Fibroblast of skin of scalp (primary cell): ENCODE measurements around the gene TMEM178B.
"Not testable (repeated sequence)": the region's sequence is repeated elsewhere in the genome, so short reads cannot be mapped to it uniquely, and the experiment has no call there.

ENCODE experiments used
- DNase-seq: peaks from one replicate; pipeline ENCODE4 v3.0.0-alpha.2; 2013

Gene TMEM178B

DNA sequence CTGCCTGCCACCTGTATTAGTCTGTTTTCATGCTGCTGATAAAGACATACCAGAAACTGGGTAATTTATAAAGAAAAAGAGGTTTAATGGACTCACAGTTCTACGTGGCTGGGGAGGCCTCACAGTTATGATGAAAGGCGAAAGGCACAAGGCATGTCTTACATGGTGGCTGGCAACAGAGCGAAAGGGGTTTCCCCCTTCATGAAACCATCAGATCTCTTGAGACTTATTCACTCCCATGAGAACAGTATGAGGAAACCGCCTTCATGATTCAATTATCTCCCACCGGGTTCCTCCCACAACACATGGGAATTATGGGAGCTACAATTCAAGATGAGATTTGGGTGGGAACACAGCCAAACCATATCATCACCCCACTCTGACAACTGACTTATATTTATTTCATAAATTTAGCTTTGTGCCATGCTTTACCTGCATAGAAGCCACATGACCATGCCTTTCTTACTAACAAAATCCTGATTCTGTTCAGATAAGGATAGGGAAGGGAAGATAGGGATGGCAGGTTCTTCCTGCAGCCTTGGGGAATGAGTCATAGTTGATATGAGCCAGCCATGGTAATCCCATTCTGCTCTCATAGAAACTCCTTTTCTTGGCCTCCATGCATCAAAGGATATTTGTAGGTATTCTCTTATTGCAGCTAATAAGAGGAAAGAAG, 286.0 kb downstream of the TMEM178B start:
- DNase-seq: no peak

DNA sequence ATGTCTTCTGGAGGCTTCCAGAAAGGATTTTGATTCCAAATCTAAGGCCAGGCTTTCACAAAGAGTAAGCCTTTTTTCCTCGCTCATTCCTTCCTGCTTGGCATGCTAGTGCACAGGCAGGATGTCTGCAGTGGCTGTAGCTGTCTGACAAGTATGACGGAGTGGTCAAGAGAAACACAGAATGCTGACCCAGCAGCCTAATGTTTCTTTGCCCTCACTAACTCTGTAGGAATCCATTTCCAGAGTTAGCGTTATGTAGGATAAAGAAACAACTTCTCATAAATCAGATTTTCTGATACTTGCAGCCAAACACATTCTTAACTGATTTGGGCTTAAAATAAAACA, 286.5 kb downstream of the TMEM178B start:
- no peak for DNase-seq

DNA sequence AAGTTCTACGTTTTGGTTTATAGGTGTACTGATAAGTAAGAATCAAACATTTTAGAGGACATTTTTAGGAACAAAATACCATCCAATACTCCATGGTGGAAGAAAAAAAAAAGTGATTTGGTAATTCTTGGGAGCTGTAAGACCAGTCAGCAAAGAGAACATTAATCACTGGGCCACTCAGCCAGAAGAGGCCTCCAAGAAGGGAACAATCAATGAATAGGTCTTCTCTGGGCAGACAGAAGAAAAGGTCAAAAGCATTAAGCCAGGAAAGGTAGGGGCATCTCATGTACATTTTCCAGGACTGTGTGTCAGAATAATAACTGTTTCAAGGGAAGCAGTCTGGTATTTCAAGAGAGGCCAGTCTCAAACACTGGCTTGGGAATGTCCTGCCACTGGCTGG, 286.9 kb downstream of the TMEM178B start:
- no peak for DNase-seq

GRCh38 chr7:141361479-141361878, 287.6 kb downstream of the TMEM178B start:
- no peak for DNase-seq

- no peak for DNase-seq
Observed at GRCh38 chr7:141361960-141362359, 288.1 kb downstream of the TMEM178B start.

- DNase-seq: peak; percentile 68
Observed at GRCh38 chr7:141362580-141363435, 288.9 kb downstream of the TMEM178B start.

DNA sequence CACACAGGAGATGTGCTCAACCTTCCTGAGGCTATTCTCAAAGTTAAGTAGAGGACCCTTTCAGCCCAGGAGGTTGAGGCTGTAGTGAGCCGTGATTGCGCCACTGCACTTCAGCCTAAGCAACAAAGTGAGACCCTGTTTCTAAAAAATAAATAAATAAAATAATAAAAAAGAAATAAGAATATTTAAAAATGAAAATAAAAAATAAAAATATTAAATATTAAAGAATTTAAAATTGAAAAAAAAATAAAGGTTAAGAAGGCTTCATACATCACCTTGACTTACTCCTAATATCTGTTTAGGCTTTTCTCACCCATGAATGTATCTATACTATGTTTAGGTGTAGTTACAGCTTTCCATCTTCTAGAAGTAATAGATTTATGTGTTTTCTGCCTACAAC, 289.9 kb downstream of the TMEM178B start:
- DNase-seq: no peak

DNA sequence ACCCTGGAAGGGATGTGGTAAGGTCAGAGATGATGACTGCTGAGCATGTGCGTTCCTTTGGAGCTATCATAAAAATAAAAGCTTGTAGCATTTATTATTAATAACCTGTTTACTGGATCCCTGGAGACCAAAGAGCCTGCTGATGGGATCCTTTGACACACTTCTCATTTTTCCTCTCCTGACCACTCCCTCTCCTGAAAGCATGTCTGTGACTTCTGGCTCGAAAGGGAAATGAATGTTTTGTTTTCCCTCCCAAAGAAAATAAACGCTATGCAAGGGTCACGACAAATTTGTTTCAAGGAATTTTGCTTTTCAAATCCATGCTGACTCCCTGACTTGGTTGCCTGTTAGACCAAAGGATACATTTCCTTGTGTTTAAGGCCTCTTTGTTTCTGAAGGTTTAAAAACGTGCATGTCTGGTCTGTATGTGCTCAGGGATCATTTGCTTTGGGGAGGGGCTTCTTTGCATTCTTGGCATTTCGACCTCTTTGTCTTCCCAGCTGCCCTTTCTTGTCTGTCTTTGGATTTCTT, 292.3 kb downstream of the TMEM178B start:
- DNase-seq: no peak

GRCh38 chr7:141369422-141369821, 295.6 kb downstream of the TMEM178B start:
- no peak for DNase-seq

DNA sequence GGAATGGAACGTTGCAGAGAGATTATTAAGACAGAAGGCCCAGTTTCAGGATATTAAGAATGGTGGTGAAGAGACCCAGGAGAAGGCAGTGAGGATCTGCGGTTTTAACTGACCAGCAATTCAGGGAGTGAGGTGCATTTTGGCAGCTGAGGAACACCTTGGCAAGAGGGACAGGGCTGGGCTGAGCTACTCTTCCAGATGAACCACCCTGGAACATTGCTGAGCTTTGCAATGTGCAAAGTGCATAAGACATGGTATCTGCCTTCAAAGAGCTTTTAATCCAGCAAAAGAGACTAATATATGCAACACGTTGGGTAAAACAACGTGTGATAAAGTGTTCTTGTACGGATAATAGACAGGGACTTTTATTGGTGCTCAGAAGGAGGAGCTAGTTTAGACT, 296.3 kb downstream of the TMEM178B start:
- DNase-seq: no peak

DNA sequence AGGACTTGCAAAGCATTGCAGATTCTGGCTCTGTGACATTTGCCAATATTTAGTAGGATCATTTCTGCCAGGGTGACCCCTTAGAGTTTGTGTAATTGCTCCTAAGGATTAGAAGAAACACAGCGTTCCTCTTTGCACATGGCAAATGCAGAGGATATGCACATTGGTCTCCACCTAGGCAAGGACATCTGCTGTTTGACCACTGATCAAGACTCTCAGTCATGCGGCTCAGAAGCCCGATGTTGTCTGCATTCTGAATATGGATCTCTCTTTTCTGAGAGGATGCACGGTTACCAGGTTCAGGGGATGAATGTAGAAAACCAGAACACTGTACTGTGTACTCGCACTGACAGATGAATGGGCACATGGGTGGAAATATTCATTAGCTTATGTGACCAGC, 296.8 kb downstream of the TMEM178B start:
- DNase-seq: no peak

DNA sequence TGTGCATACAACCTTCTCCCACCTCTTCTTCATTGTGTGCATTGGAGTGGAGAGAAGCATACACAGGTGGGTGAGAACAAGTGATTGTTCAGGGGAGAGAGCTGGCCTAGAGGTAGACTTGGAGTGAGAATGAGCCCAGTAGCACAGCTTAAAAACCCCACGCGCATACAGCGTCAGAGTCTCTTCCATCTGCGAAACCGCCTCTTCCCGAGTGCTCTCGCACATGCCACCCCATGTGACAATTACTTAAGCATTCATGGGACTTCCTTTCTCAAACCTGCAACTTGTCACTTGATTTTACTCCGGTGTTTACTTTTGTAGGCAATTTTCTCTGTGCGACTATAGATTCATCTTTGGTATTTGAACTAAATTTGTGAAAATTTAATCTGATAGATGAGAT, 300.6 kb downstream of the TMEM178B start:
- DNase-seq: no peak

DNA sequence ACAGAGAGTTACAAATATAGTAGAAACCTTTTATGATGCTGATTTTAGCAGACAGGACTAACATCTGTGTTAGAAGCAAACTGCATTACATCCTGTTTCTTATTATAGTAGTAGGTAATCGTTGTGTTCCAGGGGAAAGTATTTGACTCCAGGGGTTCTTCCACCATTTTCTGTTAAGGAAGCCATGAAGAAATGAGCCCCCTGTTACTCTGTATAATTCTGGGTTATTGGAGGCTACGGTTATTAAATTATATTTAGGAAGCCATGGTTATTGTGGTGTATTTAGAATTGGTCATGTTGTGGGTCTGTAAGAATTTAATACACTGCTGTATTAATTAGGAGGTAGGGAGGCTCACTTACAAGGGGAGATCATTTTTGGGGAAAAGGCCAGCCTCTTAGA, 301.6 kb downstream of the TMEM178B start:
- DNase-seq: no peak

- DNase-seq: no peak
Observed at GRCh38 chr7:141377906-141378305, 304.0 kb downstream of the TMEM178B start.

DNA sequence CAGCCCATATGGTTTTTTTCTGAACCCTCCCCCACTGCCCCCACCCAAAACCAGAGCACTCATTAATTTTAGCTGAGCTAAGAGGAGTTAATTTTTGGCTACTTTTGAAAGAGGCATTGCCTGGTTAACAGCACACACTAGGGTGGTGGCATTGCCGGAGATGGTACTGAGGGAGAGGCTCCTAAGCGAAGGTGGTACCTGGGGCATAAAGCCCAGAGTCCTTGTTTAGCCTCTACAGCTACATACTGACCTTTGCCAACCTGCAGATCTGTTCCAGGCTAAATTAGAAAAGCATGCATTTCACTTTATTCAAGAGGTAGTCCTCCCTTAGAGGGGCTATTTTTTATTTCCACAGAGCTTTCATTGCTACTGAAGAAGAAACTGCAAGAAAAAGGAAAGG, 304.5 kb downstream of the TMEM178B start:
- no peak for DNase-seq

GRCh38 chr7:141381794-141382427, 308.0 kb downstream of the TMEM178B start:
- no peak for DNase-seq

GRCh38 chr7:141383356-141383755, 309.5 kb downstream of the TMEM178B start:
- DNase-seq: not testable (repeated sequence)

GRCh38 chr7:141386881-141387280, 313.0 kb downstream of the TMEM178B start:
- DNase-seq: no peak

DNA sequence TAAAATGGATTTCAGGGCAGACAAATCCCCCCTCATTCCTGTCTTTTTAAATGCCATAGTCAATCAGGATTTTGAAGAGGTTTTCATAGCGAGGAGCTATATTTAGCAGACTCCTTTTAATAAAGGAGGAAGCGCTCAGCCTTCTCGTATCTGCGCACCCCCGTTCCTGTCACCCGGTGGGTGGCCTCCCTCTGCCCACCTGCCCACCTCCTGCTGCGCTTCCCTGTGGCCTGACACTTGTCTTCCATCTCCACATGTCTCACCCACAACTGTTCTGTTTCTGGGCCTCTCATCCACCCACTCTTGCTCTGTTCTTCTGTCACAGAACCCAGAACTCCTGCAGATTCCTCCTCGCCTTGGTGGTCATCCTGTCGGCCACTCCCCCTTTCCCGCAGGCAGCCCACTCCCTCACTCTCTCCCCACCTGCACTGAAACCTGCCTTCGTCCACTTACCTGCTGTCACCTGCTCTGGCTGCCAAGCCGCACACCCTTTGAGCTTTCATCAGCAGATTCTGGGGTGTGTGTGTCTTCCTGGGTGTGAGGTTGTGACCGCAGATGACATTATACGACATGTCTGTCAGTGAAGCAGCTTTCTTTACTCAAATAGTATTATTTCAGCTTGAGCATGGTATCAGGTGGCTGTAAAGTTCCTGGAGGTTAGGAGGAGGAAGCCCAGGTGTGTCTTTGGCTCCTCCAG, 313.8 kb downstream of the TMEM178B start:
- no peak for DNase-seq

- no peak for DNase-seq
Observed at GRCh38 chr7:141389140-141389796, 315.4 kb downstream of the TMEM178B start.

DNA sequence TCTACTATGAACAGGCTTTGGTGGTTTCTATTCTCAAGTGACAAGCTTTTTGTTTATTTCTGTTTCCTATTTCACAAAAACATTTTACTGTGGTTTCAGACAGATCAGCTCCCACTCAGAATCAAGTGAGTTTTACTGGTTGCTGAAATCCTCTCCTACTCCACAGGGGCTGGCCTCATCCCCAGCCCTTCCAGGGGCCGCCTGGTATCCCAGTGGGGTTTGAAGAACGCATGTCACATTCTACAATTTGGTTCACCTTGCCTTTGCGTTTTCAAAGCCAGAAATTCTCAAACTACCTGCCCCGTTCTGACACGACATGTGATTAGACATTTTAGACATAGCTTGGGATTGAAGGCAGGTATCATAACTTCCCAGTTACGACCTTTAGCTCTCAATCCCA, 316.5 kb downstream of the TMEM178B start:
- DNase-seq: no peak

DNA sequence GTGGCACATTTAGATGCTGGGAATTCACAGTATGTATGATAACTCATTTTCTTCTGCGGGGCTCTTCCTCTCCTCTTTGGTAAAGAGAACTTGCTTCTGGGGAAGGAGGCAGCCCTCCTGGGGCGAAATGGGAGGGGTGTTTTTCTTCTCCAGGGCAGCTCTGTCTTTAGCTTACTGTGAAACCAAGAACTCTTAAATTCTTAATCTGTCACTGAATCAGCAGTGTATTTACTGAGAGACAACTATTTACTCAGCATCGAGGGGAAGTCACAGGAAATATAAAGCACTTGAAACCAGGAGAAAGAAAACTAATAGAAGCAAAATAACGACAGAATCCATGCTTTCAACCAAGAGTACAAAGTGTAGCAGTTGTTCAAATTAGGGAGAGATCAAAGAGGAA, 319.2 kb downstream of the TMEM178B start:
- DNase-seq: no peak
